Measurements from ENCODE around the gene SNED1.

DNA sequence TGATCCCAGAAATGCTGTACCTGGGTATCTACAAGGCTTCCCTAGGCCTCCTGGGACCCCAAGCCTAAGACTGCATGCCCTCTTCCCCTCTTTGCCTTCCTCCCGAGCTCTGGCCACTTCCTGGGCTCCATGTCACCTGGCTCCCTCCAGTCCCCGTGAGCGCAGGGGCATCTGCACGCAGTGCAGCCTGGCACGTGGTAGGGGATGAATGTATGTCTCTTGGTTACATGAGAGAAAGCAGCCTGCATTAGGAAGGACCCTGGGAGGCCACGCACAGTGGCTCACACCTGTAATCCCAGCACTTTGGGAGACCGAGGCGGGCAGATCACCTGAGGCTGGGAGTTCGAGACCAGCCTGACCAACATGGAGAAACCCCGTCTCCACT is 135.0 kb downstream of the SNED1 start:
- TF ChIP-seq GRHL2 (CRISPR knock-in tag; IDR thresholded peaks at IDR 0.05; ENCODE audit: insufficient replicate concordance, severe bottlenecking), result no peak
- TF ChIP-seq, protein P1, sequence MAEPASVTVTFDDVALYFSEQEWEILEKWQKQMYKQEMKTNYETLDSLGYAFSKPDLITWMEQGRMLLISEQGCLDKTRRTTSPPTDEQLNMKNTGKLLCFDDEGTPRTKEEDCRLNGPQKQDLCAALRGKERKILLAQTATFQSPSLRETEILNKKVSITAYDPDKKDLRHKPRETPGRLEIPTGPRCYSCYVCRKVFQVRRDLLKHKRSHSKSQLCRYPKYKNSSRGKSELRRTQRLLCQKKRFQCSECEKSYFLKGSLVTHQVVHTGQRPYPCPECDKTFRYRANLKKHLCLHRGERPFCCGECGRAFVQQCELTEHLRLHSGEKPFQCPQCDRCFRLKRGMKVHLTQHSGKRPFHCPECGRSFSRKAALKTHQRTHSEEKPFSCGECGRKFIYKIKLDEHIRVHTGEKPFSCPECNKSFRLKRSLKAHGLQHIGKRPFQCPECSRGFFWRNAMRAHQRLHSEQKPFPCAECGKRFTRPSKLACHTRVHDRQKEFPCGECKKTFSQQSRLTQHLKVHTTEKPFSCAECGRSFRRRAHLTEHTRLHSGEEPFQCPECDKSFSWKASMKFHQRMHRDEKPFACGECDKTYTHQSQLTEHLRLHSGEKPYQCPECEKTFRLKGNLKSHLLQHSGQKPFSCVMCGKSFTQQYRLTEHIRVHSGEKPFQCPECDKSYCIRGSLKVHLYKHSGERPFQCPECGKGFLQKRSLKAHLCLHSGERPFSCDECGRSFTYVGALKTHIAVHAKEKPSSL (CRISPR knock-in tag; conservative IDR thresholded peaks at IDR 0.05), result no peak
- TF ChIP-seq, protein P2, sequence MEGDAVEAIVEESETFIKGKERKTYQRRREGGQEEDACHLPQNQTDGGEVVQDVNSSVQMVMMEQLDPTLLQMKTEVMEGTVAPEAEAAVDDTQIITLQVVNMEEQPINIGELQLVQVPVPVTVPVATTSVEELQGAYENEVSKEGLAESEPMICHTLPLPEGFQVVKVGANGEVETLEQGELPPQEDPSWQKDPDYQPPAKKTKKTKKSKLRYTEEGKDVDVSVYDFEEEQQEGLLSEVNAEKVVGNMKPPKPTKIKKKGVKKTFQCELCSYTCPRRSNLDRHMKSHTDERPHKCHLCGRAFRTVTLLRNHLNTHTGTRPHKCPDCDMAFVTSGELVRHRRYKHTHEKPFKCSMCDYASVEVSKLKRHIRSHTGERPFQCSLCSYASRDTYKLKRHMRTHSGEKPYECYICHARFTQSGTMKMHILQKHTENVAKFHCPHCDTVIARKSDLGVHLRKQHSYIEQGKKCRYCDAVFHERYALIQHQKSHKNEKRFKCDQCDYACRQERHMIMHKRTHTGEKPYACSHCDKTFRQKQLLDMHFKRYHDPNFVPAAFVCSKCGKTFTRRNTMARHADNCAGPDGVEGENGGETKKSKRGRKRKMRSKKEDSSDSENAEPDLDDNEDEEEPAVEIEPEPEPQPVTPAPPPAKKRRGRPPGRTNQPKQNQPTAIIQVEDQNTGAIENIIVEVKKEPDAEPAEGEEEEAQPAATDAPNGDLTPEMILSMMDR (IDR thresholded peaks at IDR 0.05), result no peak
- TF ChIP-seq, protein P3, sequence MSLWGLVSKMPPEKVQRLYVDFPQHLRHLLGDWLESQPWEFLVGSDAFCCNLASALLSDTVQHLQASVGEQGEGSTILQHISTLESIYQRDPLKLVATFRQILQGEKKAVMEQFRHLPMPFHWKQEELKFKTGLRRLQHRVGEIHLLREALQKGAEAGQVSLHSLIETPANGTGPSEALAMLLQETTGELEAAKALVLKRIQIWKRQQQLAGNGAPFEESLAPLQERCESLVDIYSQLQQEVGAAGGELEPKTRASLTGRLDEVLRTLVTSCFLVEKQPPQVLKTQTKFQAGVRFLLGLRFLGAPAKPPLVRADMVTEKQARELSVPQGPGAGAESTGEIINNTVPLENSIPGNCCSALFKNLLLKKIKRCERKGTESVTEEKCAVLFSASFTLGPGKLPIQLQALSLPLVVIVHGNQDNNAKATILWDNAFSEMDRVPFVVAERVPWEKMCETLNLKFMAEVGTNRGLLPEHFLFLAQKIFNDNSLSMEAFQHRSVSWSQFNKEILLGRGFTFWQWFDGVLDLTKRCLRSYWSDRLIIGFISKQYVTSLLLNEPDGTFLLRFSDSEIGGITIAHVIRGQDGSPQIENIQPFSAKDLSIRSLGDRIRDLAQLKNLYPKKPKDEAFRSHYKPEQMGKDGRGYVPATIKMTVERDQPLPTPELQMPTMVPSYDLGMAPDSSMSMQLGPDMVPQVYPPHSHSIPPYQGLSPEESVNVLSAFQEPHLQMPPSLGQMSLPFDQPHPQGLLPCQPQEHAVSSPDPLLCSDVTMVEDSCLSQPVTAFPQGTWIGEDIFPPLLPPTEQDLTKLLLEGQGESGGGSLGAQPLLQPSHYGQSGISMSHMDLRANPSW (CRISPR knock-in tag; conservative IDR thresholded peaks at IDR 0.05; ENCODE audit: low read depth), result no peak
- TF ChIP-seq, protein P4, sequence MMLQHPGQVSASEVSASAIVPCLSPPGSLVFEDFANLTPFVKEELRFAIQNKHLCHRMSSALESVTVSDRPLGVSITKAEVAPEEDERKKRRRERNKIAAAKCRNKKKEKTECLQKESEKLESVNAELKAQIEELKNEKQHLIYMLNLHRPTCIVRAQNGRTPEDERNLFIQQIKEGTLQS (CRISPR knock-in tag; conservative IDR thresholded peaks at IDR 0.05), result no peak
- no peak for TF ChIP-seq NR1H2 (CRISPR knock-in tag; IDR thresholded peaks at IDR 0.05)
- no peak for TF ChIP-seq FOXK1 (CRISPR knock-in tag; IDR thresholded peaks at IDR 0.05)
